Activated CD8-positive, alpha-beta memory T cell treated with anti-CD3 and anti-CD28 coated beads, Interleukin-2, amount 50 U/mL, for 1 hour (primary cell): ENCODE results near the gene PRMT9.

Experiments used
- DNase-seq: peaks from one replicate; pipeline ENCODE4 v3.0.0-alpha.2; 2020; ENCODE audit errors: extremely low read depth

PRMT9 gene

DNA sequence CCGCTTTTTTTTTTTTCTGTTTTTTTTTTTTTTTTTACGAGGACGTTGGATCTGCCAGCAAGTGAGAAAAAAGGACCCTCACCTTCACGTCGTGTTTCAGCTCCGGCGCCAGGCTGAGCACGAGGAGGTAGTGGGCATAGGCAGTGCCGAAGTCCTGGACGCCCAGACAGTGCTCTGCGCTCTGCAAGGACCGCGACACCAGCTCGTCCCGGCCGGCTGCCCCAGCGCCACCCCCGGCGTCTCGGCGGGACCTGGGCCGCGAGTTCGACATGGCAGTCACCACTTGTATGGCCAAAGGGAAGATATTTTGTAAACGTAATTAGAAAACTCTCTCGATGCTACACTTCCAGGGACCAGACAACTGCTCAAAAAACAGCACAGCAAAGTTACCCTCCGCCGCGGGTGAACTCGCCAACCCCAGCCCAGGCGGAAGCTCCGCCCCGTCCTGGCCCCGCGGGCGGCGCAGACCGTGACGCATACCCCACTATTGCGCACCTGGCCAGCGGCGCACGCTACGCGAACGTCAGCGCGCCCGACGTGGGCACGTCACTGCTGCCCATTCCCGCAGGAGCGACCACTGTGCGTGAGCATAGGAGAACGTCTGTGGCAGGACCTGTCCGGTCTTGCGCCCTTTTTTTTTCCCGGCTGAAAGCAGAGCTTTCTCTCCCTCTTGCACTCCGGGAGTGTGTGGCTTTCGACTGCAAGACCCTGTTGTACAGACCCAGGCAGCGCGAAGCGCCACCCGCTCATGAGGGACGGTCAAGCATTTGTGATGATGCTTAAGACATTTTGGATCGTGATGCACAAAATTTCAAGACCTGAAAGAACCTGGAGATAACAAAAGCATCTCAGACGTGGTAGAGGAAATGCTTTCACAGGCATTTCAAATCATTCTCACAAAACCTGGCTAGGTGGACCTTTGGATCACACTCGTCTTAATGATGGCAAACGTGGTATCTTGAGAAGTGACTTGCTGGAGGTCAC, at the start of gene PRMT9:
Gene PRMT9 (minus strand): TSS at position 447 of the 984 bp plus-strand sequence. CDS start 176 bp downstream, at position 271.
- peak; percentile 68 for DNase-seq

DNA sequence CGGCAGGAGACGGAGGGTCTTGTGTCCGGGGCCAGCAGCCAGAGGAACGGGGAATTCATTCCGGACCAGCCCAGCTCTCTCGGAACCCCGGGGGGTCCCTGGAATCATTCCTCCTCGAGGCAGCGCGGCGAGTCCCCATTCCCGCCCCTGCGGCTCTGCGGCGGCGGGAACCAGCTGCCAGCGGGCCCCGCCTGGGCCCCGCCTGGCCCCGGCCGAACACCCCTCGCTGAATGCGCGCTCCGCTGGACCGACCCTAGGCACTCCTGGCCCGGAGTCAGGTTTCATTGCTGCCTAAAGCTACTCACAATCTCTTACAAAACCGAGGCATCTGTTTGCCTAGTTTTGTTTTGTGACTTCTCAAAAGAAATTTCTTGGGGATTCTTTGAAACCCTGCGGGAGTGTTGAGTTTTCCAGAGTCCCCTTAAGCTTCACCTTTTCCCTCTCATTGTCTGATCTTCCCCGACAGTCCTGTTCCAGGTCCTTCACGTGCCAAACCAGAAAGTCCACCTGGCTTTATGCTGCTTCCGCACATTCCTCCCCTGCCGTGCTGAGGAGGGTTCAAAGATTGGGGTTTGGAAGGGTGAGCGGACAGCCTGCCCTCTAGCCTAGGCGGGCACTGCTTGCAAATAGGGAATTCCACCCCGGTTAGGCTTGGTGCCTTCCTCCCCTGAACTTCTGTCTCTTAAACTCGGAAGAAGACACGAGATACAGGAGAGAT, 48.7 kb upstream of the PRMT9 start:
- DNase-seq = no peak

DNA sequence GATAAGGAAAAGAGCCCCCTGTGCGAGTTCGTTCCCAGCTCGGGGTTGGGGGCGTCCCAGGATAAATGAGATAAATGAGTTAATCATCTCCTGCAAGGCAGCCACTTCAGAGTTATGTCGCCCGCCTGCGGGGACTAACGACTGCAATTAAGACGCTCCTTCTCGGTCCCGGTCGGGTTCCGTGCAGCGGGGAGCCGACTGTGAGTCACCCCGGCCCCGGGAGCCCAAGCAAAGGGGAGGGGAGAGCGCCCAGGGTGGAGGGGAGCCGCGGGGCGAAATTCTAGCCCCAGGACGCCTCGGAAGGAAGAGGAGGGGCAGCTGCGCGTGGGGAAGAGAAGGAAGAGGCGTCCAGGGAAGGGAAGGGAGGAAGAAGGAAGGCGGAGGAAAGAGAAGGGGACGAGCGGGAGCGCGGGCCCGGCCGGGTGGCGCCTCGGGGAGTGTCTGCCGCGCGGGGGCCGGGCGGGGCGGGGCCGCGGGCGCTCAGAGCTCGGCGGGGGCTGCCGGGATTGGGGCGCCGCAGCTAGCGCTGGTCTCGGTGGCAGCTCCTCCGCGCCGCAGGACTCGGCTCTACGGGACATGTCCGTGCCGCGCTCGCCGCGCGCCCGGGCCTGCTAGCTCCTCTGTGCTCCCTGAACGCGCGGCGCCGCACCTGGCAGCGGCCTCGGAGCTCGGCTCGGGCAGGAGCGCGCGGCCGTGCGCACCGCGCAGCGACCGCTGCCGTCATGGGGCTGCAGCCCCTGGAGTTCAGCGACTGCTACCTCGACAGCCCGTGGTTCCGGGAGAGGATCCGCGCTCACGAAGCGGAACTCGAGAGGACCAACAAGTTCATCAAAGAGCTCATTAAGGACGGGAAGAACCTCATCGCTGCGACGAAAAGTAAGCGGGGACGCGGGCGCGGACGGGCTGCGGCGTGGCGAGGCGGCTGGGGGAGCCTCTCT, 47.9 kb upstream of the PRMT9 start, which contains the start of gene ARHGAP10:
Gene ARHGAP10 (plus strand): TSS at position 509 of the 938 bp plus-strand sequence. CDS start 214 bp downstream, at position 723.
- peak; percentile 19 for DNase-seq

DNA sequence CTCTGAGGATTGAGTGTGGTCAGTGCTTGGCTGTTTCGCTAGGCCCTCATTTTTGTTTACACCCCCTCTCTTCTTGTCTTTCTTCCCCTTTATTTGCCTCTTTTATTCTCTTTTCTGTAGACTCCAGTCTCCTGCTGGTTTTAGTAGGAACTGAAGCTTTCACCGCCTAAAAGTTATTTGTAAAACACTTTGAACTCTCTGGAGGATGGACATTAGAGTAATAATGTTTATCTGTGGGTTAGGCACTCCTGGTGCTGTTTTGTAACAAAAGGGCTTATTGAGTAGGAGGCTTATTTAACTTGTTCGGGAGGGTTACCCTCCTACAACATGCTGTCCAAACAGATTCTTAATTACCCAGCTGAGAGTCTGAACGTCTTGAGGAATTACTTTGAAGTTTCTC, 46.4 kb upstream of the PRMT9 start:
- no peak for DNase-seq

DNA sequence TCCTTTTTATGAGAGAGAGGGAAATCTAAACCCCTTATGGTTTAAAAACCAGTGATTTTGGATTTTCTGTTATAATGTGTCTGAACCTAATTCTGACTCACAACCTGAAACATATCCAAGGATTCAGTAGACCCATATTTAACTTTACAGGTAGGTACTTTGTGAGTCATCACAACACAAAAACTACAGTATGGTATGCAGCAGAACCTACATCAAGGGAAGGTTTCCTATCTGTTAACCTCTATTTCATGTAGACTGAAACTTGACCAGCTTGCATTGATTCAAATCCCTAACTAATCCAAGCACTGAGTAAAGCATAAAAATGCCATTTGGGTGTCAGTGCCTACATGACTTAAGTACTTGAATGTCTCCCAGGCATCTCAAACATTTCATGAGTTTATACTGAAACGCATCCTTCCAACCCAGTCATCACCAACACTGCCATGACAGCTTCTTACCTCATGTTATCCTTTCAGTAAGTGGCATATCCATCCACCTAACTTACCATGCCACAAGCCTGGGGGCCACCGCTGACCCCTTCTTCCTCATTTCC, 43.6 kb upstream of the PRMT9 start:
- DNase-seq = no peak

DNA sequence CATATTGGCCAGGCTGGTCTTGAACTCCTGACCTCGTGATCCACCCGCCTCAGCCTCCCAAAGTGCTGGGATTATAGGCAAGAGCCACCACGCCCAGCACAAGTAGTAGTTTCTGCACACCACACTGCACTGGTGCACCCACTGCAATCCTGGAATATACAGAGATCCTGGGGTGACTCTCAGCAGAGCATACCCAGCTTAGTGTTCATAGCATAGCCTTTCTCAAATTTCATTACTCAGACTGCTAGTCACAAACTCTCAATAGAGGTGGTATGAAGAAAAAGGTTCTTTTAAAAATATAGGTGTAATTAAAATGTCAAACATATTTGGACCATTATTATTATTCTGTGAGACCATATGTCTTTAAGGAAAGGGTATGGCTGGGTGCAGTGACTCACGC, 41.7 kb upstream of the PRMT9 start:
- no peak for DNase-seq

DNA sequence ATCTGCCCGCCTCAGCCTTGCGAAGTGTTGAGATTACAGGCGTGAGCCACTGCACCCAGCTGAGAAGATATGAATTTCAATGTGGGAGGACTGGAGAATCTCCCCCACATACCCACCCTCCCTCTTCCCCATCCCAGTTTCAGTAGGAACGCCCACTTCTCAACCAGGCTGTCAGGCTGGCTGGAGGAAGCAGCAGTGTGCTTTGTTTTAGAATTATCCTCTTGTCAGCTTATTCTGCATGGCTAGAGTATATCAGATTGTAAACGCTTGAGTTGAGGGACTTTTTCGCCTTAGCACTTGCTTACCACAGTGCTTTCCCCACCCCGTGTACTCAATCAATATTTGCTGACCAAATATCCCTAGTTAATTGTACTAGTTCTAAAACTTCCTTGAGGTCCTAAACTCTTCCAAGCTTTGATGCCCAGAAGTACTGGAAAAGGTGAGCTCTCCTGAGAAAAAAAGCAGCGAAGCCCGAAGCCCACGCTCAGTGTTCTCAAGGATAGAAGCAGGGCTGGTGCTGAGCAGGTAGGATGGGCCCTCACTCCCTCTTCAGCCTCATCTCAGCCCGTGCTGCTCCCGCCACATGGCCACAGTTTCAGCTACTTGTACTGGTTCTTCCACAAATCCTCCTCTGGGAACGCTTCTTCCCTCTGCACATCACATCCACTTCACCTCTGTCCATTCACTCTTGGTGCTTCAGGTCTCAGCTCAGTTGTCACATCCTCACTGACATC, 40.7 kb upstream of the PRMT9 start:
- no peak for DNase-seq

DNA sequence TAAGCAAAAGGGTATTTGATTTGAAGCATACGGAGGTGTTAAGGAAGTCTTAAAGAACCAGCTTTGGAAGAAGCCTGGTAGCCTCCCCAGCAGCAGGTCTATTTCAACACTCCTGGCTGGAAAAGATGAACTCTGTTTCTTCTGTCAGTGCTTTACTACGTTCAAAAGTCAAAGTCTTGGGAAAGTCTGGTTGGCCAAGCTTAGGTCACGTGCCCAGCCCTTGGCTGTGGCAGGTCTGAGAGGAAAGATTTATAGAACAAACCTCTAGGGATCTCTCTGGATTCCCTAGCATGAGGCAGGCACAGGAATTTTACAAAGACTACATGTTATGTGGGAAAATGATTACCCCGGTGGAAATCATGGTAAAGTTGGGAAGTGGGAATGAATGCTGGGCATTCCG, 39.4 kb upstream of the PRMT9 start:
- DNase-seq = no peak

DNA sequence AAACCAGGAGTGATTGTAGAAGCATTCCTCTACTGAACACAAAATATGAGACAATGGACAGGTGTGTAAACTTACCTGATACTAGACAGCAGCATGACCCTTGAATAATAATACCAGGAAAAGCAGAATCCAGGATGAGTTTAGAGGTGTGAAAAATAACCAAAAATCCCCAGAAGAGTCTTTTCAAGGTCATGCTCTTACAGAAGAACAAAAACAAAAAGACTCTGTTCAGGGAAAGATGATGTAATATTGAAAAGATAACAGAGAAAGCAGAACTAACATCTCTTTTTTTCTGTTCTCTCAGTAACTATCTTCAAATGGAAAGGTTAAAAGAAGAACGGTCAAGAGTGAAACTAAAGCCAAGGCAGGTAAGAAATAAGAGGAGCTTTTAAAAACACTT, 33.9 kb upstream of the PRMT9 start:
- DNase-seq = no peak

DNA sequence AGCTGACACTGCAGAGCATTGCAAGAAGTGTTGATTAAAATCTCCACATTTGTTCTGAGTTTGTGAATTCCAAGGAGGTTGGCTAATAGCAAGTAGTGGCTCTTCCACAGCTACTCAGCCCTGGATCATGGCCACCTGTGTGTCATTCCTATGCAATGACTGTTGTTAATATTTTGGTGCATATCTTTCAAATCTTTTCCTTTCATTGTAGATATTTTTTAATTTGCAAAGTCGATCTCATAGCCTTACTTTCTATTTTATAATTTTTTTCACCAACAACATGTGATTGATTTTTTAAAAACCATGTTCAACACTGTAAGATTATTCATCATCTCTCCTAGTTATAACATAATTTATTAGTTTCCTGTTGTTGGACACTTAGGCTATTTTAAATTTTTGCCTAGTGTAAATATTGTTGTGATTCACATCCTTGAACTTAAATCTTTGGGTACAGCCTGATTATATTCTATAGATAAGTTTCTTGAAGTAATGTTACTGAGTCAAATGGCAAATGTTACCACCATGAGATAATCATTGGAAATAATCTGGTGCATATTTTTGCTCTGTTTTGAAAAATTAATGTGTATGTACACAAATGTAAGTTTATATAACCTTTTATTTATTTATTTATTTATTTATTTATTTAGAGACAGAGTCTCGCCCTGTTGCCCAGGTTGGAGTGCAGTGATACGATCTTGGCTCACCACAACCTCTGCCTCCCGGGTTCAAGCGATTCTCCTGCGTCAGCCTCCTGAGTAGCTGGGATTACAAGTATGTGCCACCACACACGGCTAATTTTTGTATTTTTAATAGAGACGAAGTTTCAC, 30.8 kb upstream of the PRMT9 start:
- no peak for DNase-seq

DNA sequence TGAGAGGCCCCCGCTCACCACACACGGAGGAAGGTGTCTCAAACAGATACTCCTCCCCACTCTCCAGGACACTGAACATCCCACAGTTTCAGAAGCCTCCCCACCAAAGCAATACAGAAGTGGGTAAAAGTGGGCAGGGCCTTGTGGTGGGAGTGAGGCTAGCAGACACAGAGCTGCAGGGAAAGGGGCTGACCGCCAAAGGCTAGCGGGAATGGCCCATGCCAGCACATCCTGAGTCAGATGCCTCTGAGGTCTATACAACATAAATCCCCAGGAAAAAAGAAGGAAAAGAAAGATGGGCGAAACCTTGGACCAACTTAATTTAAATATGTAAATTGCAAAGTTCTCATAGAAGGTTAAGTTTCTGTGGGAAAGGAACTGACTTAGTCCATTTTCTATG, 26.0 kb upstream of the PRMT9 start:
- DNase-seq = no peak

DNA sequence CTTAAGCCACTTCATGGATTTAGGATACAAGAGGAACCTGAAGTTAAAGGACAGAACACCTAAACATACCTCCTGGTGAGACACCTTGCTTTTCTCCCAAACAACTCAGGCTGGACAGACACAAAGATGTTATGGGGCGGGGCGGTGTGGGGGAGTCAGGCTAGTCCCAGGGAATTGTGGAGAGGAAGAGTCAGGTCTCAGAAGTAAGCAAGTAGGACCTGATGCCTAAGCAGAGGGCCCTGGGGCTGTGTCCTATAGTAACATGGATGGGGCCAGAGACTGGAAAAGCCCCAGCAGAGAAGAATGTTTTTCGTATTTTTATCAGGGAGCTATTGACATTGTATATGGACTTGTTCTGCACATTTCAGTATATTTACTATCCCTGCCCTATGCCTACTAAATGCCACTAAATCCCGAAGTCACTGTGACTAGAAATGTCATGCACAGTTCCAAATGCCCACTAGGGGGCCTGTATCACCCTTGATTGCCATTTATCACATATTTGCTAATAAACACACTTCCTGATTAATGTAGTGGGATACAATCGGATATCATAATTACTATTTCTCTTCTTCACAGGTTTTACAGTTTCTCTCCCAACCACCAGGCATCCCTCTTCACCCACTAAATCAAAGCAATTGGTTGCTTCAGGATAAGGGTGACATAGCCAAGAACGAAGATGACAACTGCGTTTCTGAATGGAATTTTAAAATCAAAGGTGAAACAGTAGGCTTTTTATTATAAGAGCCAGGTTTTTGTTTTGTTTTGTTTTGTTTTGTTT, 24.1 kb upstream of the PRMT9 start:
- no peak for DNase-seq

DNA sequence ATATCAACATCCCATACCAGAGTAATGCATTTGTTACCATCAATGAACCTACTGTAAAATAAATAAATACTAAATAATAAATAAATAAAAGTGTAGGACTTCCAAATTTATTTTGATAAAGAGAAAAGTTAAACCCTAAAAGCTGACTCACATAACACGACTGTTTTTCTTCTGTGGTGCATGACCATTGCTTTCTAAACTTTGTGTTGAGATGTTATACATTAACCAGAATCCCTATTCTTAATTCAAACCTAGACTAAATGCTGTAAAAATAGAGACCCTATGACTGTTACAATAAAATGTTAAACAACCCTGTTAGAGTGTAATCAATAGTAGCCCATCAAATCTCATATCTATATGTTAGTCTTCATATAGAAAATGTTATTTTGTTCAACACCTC, 20.9 kb upstream of the PRMT9 start:
- no peak for DNase-seq

DNA sequence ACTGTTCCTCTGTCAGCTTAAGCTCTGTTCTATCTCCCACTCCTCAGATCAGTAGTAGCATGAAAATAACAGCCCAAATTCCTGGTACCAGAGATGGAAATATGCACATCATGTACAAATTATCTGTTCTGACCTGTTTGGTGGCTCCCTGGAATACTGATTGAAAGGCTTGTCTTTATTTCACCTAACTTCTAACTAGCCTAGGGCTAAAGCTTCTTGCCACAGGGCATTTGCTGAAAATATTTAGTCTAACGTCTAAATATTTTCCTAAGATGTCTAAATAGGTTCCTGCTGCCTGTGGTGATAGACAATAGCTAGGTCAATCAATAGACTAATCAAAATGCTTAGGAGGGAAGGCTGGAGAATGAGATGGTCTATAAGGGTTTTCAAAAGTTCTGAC, 12.9 kb upstream of the PRMT9 start:
- no peak for DNase-seq

DNA sequence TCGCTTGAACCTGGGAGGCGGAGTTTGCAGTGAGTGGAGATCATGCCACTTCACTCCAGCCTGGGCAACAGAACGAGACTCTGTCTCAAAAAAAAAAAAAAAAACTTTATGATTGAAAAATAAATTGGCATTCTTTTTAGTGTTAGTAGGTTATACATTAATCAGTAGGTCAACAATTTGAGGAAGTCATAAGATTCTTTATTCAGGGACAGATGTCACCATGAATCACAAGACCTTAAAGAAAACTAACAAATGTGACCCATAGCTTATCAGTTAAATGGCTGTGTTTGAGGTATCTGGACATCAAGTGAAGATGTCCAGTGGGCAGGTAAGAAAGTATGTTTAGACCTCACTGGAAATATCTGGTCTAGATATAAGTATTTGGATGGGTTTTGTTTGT, 9.3 kb upstream of the PRMT9 start:
- DNase-seq = no peak

DNA sequence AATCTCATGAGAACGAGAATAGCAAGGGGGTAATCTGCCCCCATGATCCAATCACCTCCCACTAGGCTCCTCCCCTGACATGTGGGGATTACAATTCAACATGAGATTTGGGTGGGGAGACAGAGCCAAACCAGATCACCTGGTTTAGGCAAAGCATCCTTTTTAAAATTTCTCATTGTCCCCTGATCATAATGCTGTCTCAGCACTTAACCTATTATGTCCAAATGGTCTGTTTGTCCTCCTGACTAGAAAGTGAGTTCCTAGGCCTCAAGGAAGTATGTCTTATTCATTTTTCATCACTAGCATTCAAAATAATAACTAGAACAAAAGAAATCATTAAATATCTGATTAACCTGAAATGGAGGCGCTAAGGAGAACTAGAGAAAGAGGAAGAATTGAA, 7.9 kb upstream of the PRMT9 start:
- DNase-seq = no peak

DNA sequence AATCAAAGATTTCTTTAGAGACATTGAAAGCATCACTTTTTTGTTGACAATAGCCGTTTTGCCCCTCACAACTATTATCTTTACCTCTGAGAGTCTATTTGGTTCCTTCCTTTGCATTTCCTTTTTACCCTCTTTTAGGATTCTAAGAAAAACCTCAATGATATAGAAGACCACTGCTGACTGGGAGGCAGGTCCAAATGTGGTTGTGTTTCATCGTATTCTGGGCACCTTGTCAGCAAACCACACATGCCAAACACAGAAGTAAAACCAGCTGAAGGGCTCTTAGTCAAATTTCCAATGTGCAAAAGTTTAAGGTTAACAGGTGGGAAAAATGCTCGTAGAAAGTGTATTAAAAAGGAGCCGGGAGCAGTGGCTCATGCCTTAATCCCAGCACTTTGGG, 5.1 kb upstream of the PRMT9 start:
- no peak for DNase-seq

DNA sequence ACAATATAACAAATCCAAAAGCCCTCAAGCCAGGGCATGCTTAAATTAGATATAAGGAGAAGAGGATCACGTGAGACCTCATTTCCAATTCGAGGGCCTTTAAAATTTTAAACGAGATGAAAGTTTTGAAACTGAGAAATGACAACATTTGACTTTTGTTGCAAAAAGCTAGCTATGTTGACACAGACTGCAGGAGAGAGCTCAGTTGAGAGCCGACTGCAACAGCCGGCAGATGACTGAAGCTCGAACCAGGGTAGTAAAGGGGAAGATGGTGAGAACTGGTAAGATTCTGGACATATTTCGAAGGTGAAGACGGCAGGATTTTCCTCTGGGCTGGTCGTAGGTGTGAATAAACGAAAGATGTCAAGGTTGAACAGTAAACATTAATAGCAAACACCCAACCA, 773 bp downstream of the PRMT9 start:
- DNase-seq = no peak

DNA sequence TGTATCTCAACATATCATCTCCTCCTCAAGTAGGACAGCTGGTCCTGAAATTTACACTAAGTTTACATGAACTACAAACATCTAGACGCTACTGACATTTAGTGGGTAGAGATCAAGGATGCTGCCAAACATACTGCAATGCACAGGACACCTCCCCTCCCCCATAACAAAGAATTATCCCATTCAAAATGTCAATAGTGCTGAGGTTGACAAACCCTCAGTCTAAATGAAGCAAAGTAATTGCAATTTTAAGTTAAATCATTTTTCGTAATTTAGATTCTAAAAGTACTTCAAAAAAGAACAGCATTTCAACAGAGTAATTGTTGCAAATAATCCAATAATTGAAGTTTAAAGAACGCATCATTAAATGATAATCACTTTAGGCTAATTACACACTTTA, 1.2 kb downstream of the PRMT9 start:
- no peak for DNase-seq
